ENCODE results near the gene ASXL2.
A peak's percentile ranks its signal among the peaks of the same experiment; 100 is the strongest.
"Not testable (repeated sequence)": the region's sequence is repeated elsewhere in the genome, so short reads cannot be mapped to it uniquely, and the experiment has no call there.

The ASXL2 gene

DNA sequence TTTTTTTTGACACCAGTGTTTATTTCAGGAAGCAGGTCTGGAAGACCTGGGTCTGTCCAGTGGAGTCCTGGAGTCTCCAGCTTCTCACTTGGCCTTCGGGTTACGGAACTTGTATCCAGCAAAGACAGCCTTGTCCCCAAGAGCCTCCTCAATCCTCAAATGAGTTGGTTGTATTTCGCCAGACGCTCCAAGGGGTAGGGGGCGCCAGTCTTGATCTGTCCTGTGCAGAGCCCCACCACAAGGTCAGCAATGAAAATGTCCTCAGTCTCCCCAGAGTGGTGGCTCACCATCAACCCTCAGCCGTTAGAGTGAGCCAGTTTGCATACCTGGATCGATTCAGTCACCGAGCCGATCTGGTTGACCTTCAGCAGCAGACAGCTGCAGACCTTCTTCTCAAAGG, 21.9 kb downstream of the ASXL2 start:
- FAIRE-seq (no peak), DNase-seq (ENCODE audit: insufficient read length, low spot score) (no peak)
- TF ChIP-seq POLR2A (IDR thresholded peaks at IDR 0.05; ENCODE audit: low read depth, low read length) (no peak), POU2F2 (IDR thresholded peaks at IDR 0.05; ENCODE audit: low read depth, low read length) (no peak), PAX5 (IDR thresholded peaks at IDR 0.05; ENCODE audit: insufficient read depth, low read length, severe bottlenecking) (no peak), TAF1 (IDR thresholded peaks at IDR 0.05; ENCODE audit: low read depth, low read length) (no peak), POLR2AphosphoS5 (IDR thresholded peaks at IDR 0.05; ENCODE audit: low read depth, low read length) (no peak), SPI1 (IDR thresholded peaks at IDR 0.05; ENCODE audit: low read depth, low read length) (no peak)

- no peak for DNase-seq (ENCODE audit: insufficient read length, low spot score)
- no peak for FAIRE-seq
- TF ChIP-seq PAX5 (IDR thresholded peaks at IDR 0.05; ENCODE audit: insufficient read depth, low read length, severe bottlenecking) (no peak), POU2F2 (IDR thresholded peaks at IDR 0.05; ENCODE audit: low read depth, low read length) (no peak), POLR2A (IDR thresholded peaks at IDR 0.05; ENCODE audit: low read depth, low read length) (no peak), TAF1 (IDR thresholded peaks at IDR 0.05; ENCODE audit: low read depth, low read length) (no peak), SPI1 (IDR thresholded peaks at IDR 0.05; ENCODE audit: low read depth, low read length) (no peak), POLR2AphosphoS5 (IDR thresholded peaks at IDR 0.05; ENCODE audit: low read depth, low read length) (no peak)
These were observed 23.2 kb downstream of the ASXL2 start for GRCh38 chr2:25855065-25855464.

DNA sequence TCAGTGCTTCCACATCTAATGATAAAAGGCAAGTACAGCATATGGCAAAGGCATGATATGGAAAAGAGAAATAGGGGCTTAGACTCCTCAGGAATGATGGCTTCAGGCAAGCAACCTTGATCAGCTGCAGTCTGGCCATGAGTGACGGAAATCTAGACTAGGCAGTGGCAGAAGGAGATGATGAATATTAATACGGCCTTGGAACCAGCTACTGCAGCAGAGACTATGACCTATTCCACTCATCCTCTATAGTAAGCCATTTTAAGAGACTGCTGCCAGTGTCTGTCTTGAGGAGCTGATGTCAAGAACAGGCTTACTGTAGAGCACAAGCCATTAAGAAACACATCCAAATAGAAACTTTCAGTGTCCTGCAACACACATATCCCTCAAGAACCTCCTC, 23.7 kb downstream of the ASXL2 start:
- TF ChIP-seq PAX5 (IDR thresholded peaks at IDR 0.05; ENCODE audit: insufficient read depth, low read length, severe bottlenecking) = no peak
- no peak for TF ChIP-seq POLR2AphosphoS5 (IDR thresholded peaks at IDR 0.05; ENCODE audit: low read depth, low read length)
- no peak for TF ChIP-seq TAF1 (IDR thresholded peaks at IDR 0.05; ENCODE audit: low read depth, low read length)
- TF ChIP-seq POLR2A (IDR thresholded peaks at IDR 0.05; ENCODE audit: low read depth, low read length) = no peak
- TF ChIP-seq POU2F2 (IDR thresholded peaks at IDR 0.05; ENCODE audit: low read depth, low read length) = no peak
- TF ChIP-seq SPI1 (IDR thresholded peaks at IDR 0.05; ENCODE audit: low read depth, low read length) = no peak
- no peak for FAIRE-seq

DNA sequence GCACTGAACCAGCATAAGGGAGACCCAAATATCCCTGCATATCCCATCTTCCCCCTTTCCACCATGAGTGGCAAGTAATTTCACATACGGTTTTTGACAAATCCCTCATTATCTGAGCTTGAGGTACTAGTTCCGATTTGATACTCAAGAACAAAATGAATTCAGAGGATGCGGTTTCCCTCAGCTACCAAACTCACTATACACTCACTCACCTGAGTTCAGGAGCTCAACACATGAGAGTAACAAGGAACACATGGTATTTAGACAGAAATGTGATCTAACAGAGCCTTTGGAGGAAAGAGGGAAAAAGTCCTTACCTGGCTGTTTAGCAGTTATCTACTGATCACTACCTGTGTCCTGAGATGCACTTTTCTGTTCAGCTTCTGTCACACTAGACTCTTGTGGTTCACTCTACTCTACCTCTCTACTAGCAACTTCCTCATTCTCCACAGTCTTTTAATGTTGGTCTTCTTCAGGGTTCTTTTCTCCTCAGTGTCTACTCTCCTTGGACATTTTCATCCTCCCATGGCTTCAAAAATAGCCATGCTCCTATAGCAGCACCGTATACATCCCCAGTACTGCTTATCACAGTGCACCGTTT, 25.1 kb downstream of the ASXL2 start:
- no peak for FAIRE-seq
- DNase-seq (ENCODE audit: insufficient read length, low spot score) = no peak
- peak; percentile 45 for TF ChIP-seq SPI1 (IDR thresholded peaks at IDR 0.05; ENCODE audit: low read depth, low read length)
- no peak for TF ChIP-seq TAF1 (IDR thresholded peaks at IDR 0.05; ENCODE audit: low read depth, low read length)

More for the DNA sequence above, 23.7 kb downstream of the ASXL2 start:
- no peak for DNase-seq (ENCODE audit: insufficient read length, low spot score)

DNA sequence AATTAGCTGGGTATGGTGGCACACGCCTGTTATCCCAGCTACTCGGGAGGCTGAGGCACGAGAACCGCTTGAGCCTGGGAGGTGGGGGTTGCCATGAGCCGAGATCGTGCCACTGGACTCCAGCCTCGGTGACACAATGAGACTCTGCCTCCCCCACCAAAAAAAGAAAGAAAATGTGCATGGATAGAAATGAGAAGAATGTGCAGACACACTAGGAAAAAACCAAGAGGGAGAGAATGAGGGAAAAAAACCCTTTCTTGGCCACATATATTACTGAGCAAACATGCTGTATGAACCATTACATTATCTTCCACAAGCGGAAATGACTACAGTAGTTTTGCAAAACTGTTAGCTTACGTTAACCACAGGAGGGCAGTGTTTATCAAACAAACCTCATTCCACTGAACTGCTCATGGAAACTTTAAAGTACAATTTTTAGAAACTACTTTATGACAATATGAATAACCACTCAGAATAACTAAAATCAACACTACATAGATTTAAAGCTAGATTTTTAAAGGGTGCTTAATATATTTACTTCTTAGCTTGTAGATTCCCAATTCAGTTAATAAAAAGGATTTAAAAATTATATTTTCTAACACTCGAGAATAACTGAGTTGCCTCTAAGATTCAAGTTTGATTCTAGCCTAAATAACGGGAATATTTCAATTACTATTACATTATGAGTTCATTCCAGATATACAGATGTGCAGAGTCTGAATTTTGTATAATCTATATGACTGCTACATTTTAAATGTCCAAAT, 26.4 kb downstream of the ASXL2 start:
- TF ChIP-seq TAF1 (IDR thresholded peaks at IDR 0.05; ENCODE audit: low read depth, low read length) (no peak), POLR2A (IDR thresholded peaks at IDR 0.05; ENCODE audit: low read depth, low read length) (no peak), POLR2AphosphoS5 (IDR thresholded peaks at IDR 0.05; ENCODE audit: low read depth, low read length) (no peak), PAX5 (IDR thresholded peaks at IDR 0.05; ENCODE audit: insufficient read depth, low read length, severe bottlenecking) (no peak), POU2F2 (IDR thresholded peaks at IDR 0.05; ENCODE audit: low read depth, low read length) (no peak), SPI1 (IDR thresholded peaks at IDR 0.05; ENCODE audit: low read depth, low read length) (no peak)
- FAIRE-seq (peak; percentile 86), DNase-seq (ENCODE audit: insufficient read length, low spot score) (peak; percentile 15)

GRCh38 chr2:25850400-25850799, 27.9 kb downstream of the ASXL2 start:
- FAIRE-seq; DNase-seq (ENCODE audit: insufficient read length, low spot score): not testable (repeated sequence)

DNA sequence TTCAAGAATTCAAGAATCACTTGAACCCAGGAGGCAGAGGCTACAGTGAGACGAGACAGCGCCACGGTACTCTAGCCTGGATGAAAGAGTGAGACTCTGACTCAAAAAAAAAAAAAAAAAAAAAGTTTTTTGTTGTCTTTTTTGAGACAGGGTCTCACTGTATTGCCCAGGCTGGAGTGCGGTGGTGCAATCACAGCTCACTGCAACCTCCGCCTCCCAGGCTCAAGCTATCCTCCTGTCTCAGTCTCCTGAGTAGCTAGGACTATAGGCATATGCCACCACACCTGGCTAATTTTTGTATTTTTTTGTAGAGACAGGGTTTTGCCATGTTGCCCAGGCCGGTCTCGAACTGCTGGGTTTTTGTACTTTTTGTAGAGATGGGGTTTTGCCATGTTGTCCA, 28.9 kb downstream of the ASXL2 start:
- not testable (repeated sequence) for DNase-seq (ENCODE audit: insufficient read length, low spot score); FAIRE-seq

DNA sequence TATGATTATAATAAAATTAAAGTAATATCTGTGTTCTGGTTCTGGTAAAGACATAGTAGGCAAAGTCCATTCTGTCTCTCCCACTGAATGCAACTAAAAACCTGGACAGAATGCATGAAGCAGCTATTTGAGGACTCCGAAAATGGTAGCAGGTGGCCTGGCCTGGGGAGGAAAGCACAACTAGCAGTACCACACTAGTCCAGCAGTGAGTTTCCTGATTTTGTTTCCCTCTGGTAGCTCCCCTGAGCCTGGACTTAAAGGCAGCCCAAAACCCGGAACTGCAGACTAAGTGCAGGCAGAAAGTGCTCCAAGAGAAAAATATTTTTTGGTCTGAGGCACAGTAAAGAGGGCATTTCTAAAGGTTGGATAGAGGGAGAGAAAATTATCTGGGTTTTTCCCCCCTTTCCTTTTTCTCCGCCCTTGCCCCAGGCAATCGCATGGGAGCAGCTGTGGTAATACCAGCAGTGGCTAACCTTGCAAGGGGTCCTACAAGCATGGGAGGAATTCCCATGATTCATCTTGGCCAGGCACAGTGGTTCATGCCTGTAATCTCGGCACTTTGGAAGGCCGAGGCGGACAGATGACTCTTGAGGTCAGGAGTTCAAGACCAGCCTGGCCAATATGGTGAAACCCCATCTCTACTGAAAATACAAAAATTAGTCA, 32.3 kb downstream of the ASXL2 start:
- FAIRE-seq (no peak), DNase-seq (ENCODE audit: insufficient read length, low spot score) (no peak)

GRCh38 chr2:25844089-25844488, 34.2 kb downstream of the ASXL2 start:
- no peak for FAIRE-seq
- DNase-seq (ENCODE audit: insufficient read length, low spot score) = no peak
- TF ChIP-seq POLR2AphosphoS5 (IDR thresholded peaks at IDR 0.05; ENCODE audit: low read depth, low read length) (no peak), TAF1 (IDR thresholded peaks at IDR 0.05; ENCODE audit: low read depth, low read length) (no peak), POU2F2 (IDR thresholded peaks at IDR 0.05; ENCODE audit: low read depth, low read length) (no peak), SPI1 (IDR thresholded peaks at IDR 0.05; ENCODE audit: low read depth, low read length) (no peak), PAX5 (IDR thresholded peaks at IDR 0.05; ENCODE audit: insufficient read depth, low read length, severe bottlenecking) (no peak), POLR2A (IDR thresholded peaks at IDR 0.05; ENCODE audit: low read depth, low read length) (no peak)

More for the DNA sequence above, 32.3 kb downstream of the ASXL2 start:
- TF ChIP-seq PAX5 (IDR thresholded peaks at IDR 0.05; ENCODE audit: insufficient read depth, low read length, severe bottlenecking) (no peak), POLR2A (IDR thresholded peaks at IDR 0.05; ENCODE audit: low read depth, low read length) (no peak), POU2F2 (IDR thresholded peaks at IDR 0.05; ENCODE audit: low read depth, low read length) (no peak), TAF1 (IDR thresholded peaks at IDR 0.05; ENCODE audit: low read depth, low read length) (no peak), SPI1 (IDR thresholded peaks at IDR 0.05; ENCODE audit: low read depth, low read length) (no peak), POLR2AphosphoS5 (IDR thresholded peaks at IDR 0.05; ENCODE audit: low read depth, low read length) (no peak)

DNA sequence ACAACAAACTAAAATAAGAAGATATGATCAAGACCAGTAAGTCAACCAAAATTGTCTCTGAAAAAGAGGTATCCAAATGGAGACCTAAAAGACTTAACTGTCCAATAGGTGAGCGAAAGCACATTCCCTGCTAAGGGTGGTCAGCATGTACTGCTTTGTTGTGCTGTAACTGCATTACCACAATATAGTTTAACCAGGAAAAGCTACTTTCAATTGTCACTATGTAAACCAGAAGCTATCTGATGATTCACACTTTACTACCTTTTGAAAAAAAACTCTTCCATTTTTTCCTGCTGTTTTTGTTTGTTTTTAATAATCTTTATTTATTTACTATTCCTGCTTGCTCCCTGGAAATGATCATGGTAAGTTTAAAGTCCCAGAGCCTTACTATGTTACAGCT, 36.1 kb downstream of the ASXL2 start:
- DNase-seq (ENCODE audit: insufficient read length, low spot score) (no peak), FAIRE-seq (no peak)
- TF ChIP-seq PAX5 (IDR thresholded peaks at IDR 0.05; ENCODE audit: insufficient read depth, low read length, severe bottlenecking) = no peak
- no peak for TF ChIP-seq POU2F2 (IDR thresholded peaks at IDR 0.05; ENCODE audit: low read depth, low read length)
- TF ChIP-seq POLR2AphosphoS5 (IDR thresholded peaks at IDR 0.05; ENCODE audit: low read depth, low read length) = no peak
- TF ChIP-seq TAF1 (IDR thresholded peaks at IDR 0.05; ENCODE audit: low read depth, low read length) = no peak
- TF ChIP-seq POLR2A (IDR thresholded peaks at IDR 0.05; ENCODE audit: low read depth, low read length) = no peak
- TF ChIP-seq SPI1 (IDR thresholded peaks at IDR 0.05; ENCODE audit: low read depth, low read length) = no peak
